NCI-H69 (cell line): Measurements from ENCODE around the gene EN1.

ENCODE experiments used
- DNase-seq: peaks from one replicate; lab custom pipeline; 2025; lab: John Stamatoyannopoulos, UW

The EN1 gene

GRCh38 chr2:118856330-118856977 is 9.0 kb upstream of the EN1 start:
- no peak for DNase-seq

DNA sequence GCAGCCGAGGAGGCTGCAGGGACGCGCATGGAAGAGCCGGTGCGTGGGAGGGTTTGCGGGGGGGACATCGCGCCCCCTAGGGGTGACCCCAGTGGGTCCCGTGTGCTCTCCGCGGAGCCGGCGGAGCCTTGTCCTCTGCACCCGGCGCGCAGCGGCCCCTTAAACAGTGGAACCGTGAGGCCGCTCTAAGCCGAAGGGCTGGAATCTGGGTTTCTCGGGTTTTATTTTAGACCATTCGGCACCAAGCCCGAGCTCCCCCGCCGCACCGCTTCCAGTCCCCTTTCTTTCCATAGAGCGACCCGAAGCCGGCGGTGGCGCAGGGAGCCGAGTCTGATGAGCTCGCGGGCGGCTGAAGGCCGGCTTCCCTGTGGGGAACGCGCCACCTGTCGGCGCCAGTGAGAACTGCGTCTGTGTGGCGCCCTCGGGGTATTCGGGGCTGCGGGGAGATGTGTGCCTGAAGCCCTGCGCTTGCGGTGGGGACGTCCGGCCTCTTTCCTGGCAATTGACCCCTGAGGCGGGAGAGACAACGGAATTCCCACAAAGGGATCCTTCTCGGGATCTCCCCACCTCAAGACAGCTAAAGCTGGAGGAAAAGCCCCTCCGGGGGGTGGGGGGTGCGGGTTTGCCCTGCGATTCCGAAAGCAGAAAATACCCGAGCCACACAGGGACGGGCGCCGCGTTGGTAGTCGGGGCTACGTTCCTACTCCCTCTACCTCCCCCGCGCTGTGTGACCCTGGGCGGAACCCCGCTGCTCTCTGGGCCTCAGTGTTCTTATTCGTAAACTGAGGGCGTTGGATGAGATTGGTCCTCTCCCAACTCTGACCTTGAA is 8.2 kb upstream of the EN1 start:
- peak; percentile 73 for DNase-seq

DNA sequence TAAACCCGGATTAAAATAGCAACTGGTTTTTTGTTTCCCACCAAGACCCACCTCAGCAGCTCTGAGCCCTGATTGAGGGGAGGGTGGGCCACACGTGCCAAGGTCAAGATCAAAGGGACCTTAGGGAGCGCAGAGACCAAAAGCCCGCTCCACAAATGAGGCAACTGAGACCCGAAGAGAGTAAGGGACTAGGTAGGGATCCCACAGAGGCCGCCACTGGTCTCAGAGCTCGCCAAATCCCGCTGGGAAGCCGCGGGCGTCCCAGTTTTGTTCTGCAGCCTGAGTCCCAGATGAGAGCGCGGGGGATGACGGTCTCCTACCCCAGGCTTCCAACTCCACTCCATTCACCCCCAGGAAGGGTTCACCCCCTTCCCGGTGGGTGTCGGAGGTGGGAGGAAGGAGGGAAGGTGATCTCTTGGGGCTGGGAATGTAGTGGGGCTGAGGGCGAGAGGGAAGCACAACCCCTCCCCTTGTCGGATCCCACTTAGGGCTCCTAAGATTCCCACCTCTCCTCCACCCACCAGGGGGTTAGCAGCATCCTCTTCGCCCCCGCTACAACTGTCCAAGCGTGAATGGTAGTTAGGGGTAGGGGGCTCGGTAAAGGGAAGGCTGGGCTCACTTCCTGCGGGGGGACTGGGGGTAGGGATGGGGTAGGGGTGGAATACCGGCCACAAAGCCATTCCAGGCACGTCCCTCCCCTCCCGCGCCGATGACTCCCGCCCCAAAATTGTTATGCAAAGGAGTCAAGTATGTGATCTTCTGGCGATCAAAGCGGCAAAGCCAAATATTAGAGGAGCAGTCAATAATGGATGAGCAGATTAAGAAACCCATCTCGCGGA is 7.3 kb upstream of the EN1 start:
- DNase-seq = peak; percentile 34

- no peak for DNase-seq
Measured at GRCh38 chr2:118853651-118854291, 6.3 kb upstream of the EN1 start.

DNA sequence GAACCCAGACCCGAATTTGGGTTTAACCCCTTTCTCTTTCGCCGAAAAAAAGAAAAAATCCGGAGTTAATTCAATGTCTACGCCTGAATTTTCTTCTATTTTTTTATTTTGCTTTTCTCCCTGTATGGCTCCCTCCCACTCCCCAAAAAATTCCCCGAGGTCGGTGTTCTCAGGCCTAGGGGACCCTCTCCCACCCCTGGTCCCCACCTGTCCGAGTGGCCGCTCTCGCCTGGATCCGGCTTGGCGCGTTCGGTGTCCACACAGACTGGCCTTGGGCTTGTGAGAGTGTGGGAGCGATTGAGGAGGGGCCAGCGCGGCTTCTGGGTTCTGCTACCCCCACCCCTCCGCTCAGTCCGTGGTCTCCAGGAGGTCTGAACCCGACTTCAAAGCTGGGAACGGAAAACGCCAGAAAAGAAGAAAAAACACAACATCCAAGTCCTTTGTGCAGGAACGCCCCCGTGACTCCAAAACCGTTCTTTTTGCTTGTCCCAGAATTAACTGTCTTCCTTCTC is 5.7 kb upstream of the EN1 start:
- DNase-seq = no peak

- no peak for DNase-seq
Measured at GRCh38 chr2:118852605-118853128, 5.2 kb upstream of the EN1 start.

DNA sequence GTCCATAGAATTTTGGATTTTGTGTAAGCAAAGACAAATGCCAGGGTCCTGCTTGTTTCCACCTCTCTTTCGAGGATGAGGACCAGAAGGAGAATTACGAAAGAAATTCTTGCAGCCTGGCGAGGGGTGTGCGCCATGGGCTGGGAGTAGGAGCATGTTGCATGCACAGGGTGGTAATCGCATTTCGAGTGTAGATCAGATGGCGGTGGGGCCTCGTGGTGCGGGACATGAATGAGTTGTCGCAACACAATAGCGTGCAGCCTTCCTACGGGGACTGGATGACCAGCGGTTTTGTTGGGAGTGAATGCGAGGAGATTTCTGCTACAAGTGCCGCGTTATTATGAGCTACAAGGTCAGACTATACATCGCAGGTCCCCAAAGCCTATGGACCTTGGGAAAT is 4.2 kb upstream of the EN1 start:
- no peak for DNase-seq

DNA sequence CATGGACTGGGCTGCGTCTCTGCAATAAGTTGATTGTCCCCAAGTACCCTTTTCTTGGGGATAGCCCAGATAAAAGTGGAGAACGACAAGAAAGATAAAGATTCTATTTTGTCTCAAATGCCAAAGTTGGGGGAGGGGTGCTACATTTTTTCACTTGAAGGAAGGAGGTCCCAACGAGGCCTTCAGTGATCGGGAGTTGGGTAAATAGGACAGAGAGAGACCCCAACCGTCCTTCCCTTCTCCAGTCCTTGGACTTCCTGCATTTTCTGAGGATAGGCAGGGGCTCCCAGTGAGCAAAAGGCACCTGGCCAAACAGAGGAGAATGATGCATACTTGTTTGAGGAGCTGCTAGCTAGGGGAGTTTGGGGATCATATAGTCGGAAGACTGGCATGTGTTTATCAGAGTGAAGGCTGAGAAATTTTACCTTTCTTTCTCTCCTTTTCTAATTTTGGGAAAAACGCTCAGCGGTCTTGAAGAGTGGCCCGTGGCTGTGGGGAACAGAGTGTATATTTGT is 3.5 kb upstream of the EN1 start:
- DNase-seq = no peak

GRCh38 chr2:118850168-118850900 is 2.9 kb upstream of the EN1 start:
- DNase-seq = no peak

DNA sequence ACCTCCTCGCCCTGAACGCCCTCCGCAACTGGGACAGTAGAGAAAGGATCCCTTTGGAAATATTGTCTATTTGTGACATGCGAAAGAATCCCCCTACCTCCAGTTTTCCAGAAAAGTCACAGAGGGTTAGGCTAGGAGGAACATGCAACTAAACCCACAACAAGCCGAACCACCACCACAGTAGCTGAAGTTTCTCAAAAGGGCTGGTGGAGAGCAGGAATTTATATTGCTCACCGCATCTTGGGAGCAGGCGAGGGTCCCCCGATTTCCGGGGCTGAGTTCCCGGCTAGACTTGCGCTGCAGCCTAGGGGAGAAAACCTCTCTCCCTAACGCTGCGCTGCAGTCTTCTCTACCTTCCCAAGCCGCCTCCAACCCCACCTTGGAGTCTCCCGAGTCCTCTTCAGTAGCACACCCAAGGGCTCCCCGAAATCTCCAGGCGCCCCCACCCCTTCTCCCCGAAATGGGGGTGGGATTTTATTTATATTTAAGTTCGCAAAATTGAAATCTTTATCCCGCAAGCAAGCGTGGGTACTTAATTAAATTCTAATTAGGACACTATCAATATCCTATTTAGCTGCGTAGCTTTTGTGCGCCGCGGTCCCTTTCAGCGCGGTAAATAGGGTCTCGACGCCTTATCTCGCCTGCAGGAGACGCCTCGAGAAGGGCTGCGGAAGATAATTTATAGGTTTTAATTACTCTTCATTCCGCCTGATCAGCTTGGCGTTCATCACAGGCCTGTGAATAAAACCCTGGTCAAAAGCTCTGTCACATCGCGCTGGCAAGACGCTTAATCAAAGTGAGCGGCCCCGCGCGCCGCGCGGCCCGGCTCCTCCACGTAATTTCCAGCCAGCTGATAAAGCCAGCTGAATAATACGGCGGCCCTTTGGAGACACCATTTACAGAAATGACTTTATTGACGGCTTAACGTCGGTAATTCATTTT is 2.0 kb upstream of the EN1 start:
- peak; percentile 20 for DNase-seq

DNA sequence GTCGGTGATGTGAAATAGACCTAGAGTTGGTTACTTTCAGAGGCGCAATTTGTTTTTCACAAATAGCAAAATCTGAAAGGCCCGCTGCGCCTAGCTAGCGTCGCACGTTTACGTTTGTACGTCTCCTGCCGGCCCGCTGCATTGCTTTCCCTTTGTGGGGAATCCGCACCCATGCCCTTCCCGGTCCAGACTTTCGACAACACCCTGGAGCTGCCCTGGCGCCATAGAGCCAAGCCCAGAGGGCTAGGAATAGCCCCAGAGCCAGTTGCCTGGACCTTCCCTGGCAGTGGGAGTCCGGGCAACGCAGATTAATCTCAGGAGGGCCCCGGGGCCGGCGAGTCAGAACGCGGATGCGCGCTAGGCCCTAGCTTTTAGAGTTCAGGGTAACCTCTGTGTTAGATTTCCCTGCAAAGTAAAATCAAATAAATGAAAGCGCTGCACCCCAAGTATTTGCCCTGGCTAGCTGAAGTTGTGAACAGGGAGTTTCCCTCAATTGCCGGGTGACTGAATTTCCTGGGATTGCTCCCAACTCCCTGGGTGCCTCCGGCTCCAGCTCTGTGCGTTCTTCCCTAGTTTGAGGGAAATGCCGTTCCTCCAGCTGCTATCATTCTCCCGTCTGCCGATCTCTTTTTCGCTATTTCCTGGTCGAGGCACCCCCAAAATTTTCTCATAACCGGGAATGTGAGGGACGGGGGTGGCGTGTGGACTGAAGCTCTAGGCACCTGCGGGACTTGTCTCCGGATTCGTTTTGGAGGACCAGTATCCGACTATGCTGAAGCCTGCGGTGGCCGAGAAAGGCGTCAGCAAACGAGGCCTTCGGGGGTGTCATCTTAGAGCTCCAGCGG is 1.2 kb upstream of the EN1 start:
- DNase-seq = peak; percentile 32

DNA sequence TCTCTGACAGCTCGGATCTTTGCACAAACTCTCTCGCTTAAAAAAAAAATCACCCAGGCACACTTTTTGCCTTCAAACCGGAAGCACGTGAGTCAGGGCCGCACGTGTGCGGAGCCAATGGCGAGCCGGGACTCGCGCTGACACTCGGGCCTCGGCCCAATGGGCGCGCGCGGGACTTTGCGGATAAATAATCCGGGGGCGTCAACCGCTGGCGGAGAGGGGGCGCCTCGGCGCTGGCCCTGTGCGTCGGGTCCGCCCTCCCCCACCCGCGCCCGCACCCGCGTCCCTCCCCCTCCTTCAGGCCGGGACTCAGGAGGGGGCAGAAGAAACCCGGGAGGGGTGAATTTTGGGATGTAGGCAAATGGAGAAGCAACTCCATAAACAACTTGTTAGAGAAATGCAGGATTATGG is 319 bp upstream of the EN1 start:
- peak; percentile 84 for DNase-seq

GRCh38 chr2:118846442-118846952 is 951 bp downstream of the EN1 start:
- DNase-seq = peak; percentile 13

GRCh38 chr2:118845522-118846441 is 1.7 kb downstream of the EN1 start:
- no peak for DNase-seq

DNA sequence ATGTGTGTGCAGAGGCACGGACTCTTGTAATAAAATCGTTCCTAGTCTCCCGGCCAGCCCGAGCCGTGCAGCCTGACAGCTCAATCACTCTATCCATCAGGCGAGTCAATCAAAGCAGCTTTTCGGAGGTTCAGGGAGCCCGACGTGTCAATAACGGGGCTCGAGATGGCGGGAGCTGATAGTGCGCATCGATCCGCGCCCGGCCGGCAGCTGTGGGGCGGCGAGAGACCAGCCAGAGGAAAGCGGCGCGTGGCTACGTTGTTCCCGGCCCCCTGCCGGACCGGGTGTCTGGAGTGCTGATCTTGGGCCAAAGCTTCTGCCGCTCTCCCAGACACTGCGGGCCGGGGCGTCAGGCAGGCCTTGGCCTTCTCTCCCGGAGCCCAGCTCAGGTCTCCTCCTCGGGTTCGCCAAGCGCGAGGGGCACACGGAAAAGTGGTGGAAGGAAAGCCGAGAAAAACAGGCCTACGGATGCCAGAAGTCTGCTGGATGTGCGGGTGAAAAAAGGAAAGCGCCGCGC is 2.4 kb downstream of the EN1 start:
- no peak for DNase-seq

GRCh38 chr2:118844261-118845004 is 3.0 kb downstream of the EN1 start:
- DNase-seq = no peak
